D721Med (cell line): Measurements from ENCODE around the gene OR52D1.

ENCODE experiments used
- DNase-seq: peaks from one replicate; pipeline ENCODE4 v3.0.0; 2011; ENCODE audit warnings: low spot score; ENCODE audit not compliant: insufficient read length
- FAIRE-seq: peaks from 2 replicates; lab custom pipeline; 2011; peaks lifted over from hg19 to GRCh38; lab: Jason Lieb, UNC
- TF ChIP-seq, protein P1 (sequence below): IDR thresholded peaks from 2 replicates; pipeline ENCODE4 v1.5.1; 2012; ENCODE audit warnings: mild to moderate bottlenecking, control low read depth; ENCODE audit not compliant: insufficient read depth; ENCODE audit errors: missing control alignments

The OR52D1 gene

DNA sequence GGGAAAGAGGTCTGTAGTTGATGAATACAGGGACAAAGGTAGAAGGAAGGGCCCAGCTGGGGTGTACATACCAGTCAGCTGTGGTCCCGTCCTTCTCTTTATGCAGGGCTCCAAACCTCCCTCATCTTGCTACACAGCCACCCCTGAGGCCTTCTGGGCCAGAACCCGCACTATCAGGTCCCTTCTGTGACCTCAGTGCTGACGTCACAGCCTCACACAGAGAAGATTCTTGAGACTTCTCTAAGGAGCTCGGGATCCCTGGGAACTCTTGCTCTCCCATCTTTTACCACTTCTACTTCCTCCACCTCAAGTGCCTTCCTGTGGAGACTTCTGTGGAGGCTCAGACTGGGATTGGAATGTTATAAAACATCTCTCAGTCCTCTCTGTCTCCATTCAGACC, 21.3 kb downstream of the OR52D1 start, which contains the start of gene UBQLN3:
TSS of gene UBQLN3 (minus strand) at position 155 of the 400 bp plus-strand sequence. CDS start 399 bp downstream, outside the sequence.
- FAIRE-seq (no peak), DNase-seq (no peak)
- TF ChIP-seq, protein P1, sequence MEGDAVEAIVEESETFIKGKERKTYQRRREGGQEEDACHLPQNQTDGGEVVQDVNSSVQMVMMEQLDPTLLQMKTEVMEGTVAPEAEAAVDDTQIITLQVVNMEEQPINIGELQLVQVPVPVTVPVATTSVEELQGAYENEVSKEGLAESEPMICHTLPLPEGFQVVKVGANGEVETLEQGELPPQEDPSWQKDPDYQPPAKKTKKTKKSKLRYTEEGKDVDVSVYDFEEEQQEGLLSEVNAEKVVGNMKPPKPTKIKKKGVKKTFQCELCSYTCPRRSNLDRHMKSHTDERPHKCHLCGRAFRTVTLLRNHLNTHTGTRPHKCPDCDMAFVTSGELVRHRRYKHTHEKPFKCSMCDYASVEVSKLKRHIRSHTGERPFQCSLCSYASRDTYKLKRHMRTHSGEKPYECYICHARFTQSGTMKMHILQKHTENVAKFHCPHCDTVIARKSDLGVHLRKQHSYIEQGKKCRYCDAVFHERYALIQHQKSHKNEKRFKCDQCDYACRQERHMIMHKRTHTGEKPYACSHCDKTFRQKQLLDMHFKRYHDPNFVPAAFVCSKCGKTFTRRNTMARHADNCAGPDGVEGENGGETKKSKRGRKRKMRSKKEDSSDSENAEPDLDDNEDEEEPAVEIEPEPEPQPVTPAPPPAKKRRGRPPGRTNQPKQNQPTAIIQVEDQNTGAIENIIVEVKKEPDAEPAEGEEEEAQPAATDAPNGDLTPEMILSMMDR = no peak

DNA sequence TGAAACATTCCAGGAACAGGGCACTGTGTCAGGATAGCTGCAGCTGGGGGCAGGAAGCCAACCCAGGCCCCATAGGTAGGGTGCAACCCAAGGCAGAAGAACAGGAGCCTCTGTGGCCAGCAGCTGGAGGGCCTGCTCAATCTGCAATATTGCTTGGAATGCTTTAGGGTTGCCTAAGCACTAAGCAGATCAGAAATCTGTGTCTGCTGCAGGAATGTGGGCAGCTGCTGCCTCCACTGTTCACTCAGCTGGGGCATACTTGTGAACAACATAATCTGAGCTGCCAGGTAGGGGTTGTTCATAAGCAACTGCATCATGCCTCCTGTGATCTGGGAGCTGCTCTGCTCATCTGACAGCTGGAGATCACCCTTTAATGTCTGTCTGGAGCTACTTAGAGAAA, 26.4 kb downstream of the OR52D1 start:
- DNase-seq = no peak
- FAIRE-seq = no peak
- TF ChIP-seq, protein P1 = no peak

DNA sequence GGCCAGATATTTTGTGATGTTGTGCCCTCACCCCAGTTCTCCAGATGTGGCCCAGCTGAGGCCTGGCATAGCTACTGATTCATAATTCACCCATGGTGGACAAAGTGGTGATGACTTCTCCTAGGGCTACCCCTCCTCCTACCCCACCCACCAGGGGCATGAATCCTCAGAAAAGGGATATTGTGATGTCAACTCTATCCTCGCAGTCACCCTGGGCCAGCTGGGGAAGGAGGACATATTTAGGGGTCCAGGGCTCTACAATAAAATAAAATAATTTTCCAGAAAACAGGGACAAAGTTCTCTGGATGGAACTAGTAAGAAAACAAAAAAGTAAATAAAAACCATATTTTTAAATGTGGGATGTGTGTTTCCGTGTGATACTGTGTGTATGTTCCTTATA, 28.1 kb downstream of the OR52D1 start, which contains the start of gene UBQLNL:
TSS of gene UBQLNL (minus strand) at position 101 of the 400 bp plus-strand sequence. CDS start 258 bp downstream, outside the sequence.
- no peak for FAIRE-seq
- TF ChIP-seq, protein P1 = no peak
- DNase-seq = no peak

DNA sequence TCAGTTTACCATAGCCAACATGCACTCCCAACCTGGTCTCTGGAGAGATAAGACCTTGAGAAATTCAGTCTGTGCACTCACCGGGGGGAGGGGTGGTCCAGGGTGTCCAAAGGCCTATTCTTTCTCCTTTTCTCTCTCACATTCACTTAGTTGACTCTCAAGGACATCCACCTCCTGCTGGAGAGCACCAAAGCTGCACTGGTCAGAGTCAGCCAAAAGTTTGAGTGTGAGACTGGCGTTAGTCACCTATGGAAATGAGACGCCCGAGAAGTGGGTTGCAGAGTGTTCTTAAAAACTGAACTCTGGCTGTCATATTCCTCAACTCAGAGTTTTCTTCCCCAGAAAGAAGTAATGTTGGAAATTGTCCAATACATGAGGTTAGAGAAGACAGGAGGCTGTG, 33.1 kb downstream of the OR52D1 start:
- FAIRE-seq = no peak
- DNase-seq = no peak
- TF ChIP-seq, protein P1 = no peak

DNA sequence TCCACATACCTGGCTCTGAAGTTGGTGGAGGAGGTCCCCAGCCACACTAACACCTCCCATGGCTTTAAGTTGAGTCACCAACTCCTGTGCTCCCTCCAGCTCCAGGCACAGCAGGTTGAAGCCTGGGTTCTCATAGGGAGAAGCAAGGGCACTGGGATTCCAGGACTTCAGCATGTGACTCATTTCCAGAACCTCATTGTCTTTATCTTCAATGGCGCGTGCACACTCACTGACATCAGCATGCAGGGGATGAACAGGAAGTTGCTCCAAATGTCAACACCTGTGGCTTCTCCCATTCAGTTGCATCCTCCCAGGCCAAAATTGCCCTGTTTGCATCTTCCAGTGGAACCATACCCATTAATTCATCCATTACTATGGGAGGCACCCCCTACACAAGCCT, 33.8 kb downstream of the OR52D1 start:
- DNase-seq (no peak), FAIRE-seq (no peak)
- TF ChIP-seq, protein P1 = no peak

DNA sequence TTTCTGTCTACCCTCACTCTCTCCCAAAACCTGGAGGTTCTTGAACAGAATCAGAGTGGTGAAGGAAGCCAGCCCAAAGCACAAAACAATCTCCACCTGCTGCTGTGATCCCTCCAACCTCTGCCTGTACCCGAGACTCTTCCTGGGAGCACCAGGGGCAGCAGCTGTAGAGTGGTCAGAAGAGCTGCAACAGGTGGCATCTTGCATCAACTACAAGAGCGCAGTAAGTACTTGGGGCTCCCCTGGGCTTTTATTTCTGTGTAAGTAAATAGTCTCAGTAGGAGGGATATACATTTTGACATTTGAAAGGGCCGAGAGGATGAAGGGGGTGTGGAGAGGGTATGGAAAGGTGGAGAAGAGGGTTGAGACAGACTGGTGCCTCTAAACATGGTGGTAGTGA, 36.3 kb downstream of the OR52D1 start:
- TF ChIP-seq, protein P1 = no peak
- DNase-seq = no peak
- FAIRE-seq = no peak

DNA sequence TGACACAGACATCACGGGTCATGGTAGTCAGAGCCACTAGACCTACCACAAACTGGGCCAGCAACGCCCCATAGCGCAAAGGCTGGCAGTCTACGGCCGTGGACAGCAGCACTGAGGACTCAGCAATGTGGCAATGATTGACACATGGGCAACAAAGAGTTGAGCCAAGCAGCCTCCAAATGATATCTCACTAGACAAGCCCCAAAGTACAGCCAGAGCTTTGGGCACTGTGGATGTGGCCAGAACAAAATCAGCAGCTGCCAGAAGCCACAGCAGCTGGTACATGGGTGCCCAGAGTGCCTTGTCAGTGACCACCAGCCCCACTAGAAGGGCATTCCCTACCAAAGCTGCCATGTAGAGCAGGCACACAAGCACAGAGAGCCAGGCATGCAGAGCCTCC, 39.2 kb downstream of the OR52D1 start:
- FAIRE-seq (no peak), DNase-seq (no peak)
- TF ChIP-seq, protein P1 = no peak
